NCI-H2107 (cell line): ENCODE data around the gene SAMD4A.

Experiments used
- DNase-seq: peaks from one replicate; lab custom pipeline; 2025; lab: John Stamatoyannopoulos, UW

Gene SAMD4A

DNA sequence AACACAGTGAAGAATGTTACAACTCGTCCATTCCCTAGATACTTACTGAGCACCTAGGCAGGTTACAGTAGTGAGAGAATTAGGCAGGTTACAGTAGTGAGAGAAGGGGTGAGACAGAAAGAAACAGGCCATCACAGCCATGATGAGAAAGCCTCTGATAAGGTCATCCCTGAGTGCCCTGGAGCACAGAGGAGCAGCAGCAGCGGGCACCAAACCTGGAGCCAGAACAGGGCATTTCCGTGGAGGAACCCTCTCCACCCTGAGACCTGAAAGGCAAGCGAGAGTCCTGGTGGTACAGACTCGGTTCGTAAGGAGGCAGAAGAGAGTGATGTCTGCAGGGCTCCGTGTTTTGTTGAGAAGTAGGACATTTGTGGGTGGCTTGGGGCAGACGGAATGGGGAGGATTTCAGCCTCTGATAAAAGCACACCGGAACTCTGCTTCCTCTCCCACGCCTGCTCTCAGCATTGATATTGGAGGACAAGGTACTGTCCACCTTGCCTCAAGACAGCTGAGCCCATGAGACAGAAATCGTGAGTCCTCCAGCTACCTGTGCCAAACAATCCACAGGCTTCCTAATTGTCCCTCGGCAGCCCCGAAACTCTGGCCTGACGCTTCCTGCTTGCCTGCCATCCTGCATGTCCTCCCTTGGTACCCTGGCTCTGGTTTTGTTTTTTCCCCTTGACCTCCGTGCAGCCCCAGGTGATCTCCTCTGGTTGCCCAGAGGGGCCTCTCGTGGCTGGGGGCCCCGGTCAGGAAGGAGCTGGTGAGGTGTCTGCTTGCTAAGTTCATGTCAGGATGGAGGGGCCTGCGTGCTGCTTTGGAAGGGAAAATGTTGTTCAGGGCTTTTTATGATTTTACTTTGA, 199.6 kb downstream of the SAMD4A start:
- DNase-seq: no peak

DNA sequence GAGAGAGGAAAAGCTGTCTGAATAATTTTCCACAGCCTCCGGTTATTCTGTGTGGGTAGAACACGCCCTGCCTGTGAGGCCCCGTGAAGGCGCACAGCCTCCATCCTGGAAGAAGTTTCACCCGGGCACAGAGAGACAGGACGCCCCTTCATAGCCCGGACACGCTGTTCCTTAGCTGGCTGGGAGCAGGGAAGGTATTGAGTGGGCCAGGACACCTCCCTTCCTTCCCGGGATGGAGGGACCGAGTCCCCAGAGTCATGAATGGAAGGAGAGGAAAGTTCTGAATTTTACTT, 200.2 kb downstream of the SAMD4A start:
- DNase-seq: no peak

DNA sequence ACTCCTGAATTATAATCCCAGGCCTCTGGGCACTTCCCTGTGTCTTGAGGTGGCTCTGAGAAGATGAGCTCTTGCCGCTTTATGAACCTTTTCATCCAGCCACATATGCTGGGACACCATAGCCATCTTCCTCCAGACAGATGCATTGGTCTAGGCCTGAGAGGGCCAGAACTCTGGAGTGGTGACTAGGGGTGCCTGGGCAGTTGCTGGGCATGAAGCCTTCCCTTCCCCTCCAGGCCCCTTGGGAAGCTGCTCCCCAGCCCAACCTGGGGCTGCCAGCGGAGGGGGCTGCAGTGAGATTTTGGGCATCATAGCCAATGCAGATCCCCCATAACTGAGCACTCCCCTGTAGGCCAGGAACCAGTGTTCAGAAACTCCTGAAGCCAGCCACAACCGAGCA, 200.5 kb downstream of the SAMD4A start:
- DNase-seq: no peak

DNA sequence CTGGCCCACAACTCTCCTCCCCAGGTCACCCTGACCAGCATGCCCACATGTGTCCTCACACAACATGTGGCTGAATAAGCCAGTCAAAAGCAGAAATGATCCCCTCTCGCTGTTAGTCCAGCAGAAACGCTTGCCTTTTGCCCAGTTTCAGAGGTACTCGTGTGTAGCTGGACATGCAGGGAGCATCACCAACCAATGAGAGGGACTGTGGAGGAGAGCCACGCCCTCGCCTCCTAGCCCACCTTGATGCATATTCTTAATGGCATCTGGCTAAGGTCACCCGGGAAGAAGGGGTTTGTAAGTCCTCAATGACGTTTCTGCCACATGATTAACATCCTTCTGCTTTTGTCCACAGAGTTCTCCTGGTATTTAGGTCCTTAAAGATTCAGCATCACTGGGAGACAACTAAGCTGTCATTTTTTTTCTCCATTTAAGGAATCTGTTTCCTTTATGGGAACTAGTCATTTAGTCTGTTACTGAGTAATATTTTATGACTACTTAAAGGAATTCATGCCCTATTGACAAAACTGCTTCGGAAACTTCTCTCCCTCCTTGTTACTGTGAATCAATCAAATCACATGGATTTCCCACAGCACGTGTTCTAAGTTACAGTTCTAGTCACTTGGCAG, 201.7 kb downstream of the SAMD4A start:
- no peak for DNase-seq

DNA sequence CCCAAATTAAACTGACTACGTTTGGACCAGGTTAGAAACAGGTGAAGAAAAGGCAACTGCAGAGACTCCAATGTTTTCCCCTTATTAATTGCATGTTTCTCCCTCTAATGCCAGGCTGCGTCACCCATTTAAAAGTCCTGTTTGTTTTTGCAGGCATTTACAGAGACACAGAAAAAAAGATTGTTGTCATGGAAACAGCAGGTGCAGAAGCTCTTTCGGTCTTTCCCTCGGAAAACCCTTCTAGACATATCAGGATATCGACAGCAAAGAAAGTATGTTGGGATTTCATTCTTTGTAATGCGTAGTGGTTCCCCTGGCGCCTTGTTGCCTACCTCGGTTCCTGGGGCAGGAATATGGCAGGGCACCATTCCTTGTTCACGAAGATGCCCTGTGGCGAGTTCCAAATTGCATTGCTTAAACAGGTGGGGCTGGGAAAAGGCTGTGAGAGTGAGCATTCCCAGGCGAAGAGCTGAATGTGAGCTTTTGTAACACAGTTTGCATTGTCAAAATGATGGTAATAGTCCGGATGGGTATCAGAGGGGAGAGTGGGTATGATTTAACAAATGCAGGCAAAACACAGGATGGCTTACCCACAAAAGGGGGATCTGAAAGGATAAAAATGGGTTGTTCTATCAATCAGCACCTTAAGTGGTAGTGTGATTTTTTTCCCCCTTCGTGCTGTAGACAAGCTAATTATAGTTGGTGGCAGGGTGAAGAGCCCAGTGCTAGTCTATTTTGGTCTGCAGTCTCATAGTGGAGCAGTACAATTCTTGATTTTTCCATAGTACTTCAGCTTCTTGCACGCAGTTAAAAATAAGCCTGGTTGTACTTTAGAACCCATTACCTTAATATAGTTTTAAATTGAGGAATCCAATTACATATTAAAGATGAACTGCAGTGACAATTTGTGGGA, 203.3 kb downstream of the SAMD4A start:
- no peak for DNase-seq

DNA sequence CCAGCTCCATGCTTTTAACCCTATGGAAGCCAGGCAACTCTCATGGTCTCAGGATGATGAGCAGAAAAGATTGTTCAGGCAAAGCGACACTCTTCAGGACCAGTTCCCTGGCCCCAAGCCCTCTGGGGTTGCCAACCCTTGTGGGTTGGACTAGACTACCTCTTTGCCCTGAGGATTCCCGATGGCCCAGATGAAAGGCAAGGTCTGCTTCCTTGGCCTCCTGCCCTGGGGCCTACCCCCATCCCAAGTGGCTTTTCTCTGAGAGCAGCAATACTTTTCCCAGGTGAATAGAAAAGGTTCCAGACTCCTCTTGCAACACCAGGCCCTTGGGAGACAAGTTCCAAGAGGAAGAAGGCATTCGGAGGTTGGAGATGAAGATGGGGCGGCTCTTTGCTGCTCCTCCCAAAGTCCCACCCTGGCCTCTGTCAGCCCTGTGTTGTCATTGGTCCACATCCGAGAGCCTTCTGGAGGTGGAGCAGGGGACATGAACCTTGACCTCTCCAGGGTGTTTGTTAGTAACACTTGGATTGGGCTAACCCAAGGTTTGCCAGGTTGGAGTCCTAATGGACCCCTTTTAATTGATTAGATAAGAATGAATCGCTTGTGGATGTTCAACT, 204.6 kb downstream of the SAMD4A start:
- no peak for DNase-seq

DNA sequence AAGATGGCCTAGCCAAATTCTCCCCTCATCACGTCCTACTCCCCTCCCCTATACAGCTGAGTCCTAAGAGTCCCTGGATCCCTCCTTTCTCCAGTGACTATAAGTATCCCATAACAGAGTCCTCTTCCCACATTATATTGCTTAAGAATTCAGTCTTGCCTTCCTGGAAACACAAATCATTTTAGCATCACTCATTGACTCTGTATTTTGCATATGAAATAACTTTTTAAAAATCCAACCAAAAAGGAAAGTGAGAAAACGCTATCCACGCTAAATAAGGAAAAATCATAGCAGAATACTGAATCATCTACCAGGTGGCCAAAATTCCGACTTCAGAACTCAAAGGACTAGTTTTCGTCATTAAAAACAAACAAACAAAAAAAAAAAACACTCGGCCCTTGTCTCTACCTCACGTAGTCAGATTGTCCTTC, 205.5 kb downstream of the SAMD4A start:
- no peak for DNase-seq

DNA sequence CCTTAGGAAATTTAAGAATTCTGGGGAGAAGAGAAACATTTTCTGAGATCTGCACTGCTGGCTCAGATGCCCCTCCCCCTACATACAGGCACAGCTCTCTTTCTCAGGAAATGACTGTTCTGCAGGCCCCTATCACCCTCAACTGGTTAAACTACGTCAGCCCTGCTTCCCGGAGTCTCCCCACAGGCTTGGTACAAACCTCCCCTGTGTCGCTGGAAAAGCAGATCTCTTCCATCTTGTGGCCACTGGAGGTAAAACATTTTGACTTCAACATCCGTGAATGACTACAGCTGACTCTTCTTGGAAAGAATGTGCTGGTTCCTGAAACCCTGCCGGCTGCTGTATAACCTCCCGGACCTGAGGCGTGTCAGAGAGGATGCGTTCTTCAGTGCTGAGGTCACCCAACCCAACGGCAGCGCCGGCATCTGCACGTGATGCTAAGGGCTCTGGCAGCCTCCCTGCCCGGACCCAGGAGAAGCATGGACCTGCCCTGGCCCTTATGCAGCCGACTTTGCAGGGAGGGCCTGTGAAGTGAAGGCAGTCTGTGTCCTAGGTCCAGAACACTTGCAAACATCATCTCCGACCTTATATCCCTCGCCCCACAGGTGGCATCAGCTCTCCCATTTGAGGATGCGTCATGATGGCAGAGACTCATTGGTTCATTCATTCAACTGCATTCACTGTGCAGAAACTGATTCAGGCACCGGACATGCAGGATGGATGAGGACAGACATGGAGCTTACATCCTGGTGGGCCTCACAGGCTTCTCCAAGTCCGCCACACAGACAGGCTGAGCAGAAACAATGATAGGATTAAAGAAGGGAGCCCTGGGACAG, 206.5 kb downstream of the SAMD4A start:
- DNase-seq: peak; percentile 66

DNA sequence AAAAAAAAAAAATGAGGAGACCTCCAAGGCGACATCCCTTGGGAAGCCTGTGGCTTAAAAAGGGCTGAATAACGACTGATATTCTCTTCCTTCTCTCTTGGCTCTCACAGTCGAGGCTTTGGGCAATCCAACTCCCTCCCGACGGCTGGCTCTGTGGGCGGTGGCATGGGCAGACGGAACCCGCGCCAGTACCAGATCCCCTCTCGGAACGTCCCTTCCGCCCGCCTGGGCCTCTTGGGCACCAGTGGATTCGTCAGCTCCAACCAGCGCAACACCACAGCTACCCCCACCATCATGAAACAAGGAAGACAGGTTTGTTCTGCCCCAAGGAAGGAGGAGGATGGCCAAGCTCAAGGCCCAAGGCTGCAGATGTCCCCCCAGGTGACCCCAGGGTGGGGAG, 207.9 kb downstream of the SAMD4A start:
- no peak for DNase-seq

DNA sequence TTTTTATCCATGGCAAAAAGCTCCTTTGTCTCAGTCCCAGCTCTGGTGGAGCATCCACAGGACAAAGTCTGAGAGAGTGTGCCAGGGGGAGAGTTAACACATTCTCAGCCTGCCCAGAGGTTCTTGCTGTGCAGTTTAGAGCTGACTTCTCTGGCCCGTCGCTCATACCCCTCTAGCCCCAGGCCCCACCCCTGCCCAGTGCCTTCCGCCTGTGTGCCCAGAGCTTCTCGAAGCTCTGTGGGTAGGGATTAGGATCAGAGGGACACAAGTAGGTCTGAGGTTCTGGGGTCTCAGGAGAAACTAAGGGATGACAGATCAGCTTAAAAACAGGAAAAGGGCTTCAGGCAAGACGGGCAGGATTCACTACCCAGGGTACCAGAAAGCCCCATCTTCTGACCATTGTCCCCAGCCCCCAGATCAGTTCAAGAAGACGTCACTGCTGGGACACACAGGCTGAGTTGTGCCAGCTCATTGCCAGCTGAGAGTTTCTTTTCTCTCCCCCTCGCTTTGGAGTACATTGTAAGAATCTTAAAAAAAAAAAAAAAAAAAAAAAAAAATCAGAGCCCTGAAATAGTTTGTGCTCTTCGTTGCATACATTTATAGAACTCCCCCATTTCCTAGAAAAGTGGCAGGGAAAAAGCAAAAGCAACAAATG, 208.7 kb downstream of the SAMD4A start:
- DNase-seq: no peak

DNA sequence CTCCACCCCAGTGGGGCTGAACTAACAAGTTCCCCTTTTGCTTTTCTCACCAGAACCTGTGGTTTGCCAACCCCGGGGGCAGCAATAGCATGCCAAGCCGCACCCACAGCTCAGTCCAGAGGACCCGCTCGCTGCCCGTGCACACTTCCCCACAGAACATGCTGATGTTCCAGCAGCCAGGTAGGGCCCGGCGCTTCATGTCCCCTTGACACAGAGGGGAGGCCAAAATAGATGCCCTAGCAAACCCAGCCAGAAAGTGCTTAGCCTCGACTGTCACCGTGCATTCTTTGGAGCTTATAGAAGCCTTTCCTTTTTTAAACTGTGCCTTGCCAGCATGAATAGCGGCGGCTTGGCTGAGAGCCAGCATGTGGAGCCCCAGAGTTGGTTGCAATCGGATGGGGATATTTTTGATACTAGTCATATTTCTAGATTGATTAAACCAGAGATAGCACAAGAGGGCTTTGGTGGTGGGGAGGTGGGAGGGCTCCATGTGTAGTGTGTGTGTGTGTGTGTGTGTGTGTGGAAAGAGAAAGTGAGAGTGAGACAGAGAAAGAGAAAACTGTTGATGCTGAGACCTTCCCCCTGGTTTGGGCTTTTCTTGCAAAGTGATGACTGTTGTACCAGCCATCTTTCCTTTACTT, 209.6 kb downstream of the SAMD4A start:
- no peak for DNase-seq

DNA sequence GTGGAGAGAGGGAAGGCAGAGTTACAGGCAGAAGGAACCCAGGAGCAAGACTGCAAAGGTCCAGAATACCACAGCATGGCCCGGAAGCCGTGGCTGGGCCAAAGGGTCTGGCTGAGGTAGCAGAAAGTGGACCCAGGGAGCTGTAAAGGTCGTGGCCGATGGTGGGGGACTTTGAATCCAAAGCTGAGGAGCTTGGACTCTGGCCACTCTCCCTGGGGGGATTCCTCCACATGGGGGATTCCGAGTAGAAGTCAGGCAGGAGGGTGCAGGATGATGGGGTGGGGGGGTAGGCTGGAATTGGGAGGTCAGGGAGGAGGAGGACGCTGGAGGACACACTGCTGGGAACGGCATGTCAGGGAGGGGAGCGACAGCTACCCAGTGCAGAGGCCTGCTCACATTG, 210.5 kb downstream of the SAMD4A start:
- DNase-seq: no peak

DNA sequence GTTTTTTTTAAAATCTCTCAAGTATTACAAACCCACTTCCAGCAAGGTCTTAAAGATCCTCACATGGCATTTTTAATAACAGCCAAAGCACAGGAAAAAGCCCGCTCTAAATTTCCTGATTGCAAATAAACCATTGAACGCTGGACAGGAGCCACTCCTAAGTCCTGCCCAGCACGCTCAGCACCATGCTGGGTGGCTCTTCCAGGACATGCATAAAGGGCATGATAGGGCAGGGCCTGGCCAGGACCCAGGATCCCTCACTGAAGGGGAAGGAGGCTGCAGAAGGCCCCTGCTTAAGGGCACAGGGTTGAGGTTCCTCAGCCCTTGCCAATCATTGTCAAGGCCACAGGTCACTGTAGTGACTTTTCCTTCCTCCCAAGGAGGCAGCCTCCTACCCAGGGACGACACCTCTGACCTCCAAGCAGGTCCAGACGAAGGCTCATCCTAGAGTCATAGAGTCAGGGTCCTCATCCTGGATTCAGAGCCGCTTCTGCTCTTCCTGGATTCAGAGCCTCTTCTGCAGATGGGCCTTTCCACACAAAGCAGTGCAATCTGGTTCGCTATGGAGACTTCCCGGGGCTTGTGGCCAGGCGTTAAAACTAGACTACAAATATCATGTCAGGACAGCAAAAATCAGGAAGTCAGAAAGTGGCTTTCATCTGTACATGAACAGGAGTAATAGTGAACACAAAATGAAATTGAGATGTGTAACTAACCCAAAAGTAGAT, 211.9 kb downstream of the SAMD4A start:
- no peak for DNase-seq

DNA sequence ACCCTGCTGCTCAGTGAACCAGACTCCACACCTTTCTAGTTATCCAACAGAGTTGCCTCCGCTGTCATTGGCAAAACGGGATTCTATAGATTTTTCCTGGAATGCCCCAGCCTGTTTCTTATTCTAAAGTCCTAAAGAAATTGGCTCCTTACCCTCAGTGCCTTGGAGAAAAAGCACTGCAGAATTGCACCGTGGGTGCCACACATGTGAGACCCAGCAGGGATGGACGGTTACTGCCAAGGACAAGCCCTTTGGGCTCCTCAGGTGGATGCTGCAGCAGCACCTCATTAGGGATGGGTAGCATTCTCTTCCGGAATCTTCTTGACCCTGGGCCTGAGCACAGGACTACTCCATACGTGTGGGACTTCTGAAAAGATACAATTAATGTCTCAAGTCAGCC, 214.2 kb downstream of the SAMD4A start:
- no peak for DNase-seq

DNA sequence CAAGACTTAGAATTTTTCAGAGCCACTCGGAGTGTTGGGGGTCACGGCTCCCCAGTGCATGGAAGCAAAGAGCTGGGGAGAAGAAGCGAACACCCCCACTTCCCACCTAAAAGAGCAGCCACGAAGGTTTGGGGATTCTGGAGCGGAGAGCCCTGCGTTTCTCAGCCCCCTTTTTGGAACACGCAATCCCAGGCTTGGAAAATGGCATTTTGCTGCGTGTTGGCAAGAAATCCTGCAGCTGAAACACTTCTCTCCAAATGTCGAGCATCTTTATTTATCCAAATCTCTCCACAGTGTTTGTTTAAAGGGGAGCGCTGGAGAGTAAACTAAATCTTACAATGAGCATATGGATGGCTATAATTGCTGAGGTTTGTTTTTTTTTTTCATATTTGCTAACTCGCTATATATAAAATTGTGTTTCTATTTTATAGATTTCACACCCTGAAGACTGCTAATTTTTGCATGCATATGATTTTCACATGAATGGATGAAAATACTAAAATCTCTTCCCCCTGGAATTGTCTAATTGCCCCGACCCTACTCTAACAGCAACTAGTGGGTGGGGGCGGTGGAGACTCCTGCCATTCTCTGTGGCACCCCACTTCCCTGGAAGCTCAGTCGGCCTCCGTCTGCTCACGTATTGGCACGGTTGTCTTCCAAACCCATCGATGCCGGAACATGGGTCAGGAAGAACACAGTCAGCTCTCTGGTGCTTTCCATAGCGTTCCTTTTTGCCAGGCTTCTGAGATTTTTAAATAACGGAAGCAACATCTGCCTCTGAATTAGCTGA, 215.2 kb downstream of the SAMD4A start:
- DNase-seq: no peak

DNA sequence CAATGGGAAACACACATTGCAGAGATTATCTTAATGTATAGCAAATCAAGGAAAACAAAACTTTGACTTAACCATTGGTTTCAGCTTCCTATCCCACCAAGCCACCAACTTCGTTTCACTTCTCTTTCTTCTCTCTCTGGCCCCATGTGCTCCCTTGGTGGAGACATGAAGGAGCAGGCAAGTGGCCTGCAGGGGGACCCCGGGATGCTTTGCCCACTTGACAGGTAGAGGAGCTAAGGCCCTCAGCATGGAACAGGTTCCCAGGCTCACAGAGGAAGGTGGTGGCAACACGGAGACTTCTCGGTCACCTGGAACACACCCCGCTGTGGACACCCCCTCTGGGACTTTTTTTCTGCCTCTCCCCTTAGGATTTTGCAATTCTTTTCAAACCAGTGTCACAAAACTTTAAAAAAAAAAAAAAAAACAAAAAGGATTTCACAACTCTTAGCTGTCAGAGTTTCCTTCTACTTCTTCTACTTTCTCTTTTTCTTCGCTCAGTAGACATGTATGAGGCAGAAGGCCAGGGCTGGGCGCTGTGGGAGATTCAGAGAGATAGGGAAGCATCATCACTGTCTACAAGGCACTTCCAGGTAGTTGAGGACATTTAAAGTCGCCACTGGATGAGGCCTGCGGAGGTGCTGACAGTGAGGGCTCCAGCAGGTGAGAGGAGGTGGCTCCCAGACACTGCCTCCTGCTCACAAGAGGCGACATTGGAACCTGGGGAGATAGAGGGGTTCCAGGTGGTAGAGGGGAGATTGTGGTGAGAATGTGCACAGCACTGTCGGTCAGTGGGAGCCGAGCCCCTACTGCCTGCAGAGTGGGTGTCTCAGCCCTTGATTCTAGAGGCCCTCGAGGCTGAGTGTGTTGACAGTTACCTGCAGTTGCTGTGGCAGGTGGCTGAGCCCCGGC, 216.1 kb downstream of the SAMD4A start:
- DNase-seq: no peak

DNA sequence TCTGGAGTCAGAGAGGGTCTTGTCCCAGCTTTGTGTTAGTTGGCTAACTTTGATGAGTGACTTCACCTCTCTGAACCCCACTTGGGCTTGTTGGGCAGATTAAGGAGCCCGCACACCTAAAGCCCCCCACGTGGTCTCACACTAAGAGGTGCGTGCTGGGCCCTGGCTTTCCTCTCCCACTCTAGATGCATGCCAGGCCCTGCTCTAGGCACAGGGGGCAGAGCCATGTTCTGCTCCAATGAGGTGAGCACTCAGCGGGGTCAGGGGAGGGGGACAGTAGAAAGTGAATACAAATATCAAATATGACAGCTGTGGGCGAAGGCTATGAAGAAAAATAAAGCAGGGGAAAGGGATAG, 216.7 kb downstream of the SAMD4A start:
- no peak for DNase-seq

DNA sequence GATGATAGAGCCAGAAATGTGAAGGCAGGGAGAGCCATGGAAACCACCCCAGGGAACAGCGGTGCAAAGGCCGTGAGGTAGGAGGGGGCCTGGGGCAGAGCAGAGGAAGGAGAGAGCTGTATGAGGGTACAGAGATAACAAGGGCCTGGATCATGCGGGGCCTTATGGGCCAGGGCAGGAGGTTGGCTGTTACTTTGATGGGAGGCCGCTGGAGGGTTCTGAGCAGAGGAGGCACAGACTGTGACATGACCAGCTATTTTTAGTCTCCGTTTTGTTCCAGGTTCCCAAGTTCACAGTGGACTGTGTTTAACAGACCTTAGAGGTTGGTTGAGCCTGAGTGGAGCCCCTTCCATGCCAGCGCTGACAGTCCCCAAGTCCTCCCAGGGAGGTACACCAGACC, 217.1 kb downstream of the SAMD4A start:
- DNase-seq: no peak
